Panc1 (cell line): ENCODE data around the gene NOS3. TPM values are rescaled to one million over a fixed set of nuclear protein-coding genes. Genes with fewer than 3 reads are reported as not detected.

Experiments
- ATAC-seq: fragments of 200-7000 bp; cut with Tn5 transposase; 2 replicates; pipeline ENCODE4 v1.9.1; 2020; ENCODE audit warnings: mild to moderate bottlenecking, moderate library complexity
- BruUV-seq: library from RNA; stranded (reverse); fragments of 400-500 nt; replicated peaks from 2 replicates; lab custom pipeline; 2021; lab: Mats Ljungman, UMichigan
- CTCF ChIA-PET: fragments of 300-600 bp; sonication (Branson Sonifier 250); formaldehyde crosslinking; loops from one replicate; lab custom pipeline; 2022; ENCODE audit warnings: antibody characterized with exemption; lab: Charles Lee
- POLR2A ChIA-PET: fragments of 300-600 bp; sonication (Branson Sonifier 250); formaldehyde crosslinking; loops from one replicate; lab custom pipeline; 2022; ENCODE audit warnings: antibody characterized with exemption; lab: Charles Lee
- DNase-seq: peaks from one replicate; pipeline ENCODE4 v3.0.0-alpha.2; 2010; ENCODE audit warnings: low read depth, low spot score
- H3K27ac ChIP-seq: 2 replicates; pipeline ENCODE4 v1.5.1; 2011; ENCODE audit warnings: mild to moderate bottlenecking, low read length, inconsistent platforms
- H3K27me3 ChIP-seq: fragments of 200-500 bp; sonication (Bioruptor generic); 2 replicates; pipeline ENCODE4 v1.6.0; 2014; ENCODE audit warnings: low read length, inconsistent platforms; ENCODE audit not compliant: control insufficient read depth, insufficient read depth
- H3K36me3 ChIP-seq: fragments of 200-500 bp; sonication (Bioruptor generic); 2 replicates; pipeline ENCODE4 v1.5.1; 2014; ENCODE audit warnings: inconsistent platforms, mild to moderate bottlenecking, low read length, moderate library complexity; ENCODE audit not compliant: control insufficient read depth, insufficient read depth
- H3K4me1 ChIP-seq: 2 replicates; pipeline ENCODE4 v1.5.1; 2011; ENCODE audit warnings: inconsistent platforms, mild to moderate bottlenecking, low read length, moderate library complexity; ENCODE audit not compliant: control insufficient read depth, insufficient read depth
- H3K4me3 ChIP-seq, 2 experiments: 2 replicates each; pipeline ENCODE4 v1.5.1; 2011 to 2012; ENCODE audit warnings: low read depth in 2 of 2, low read length in 2 of 2, mild to moderate bottlenecking in 2 of 2, inconsistent platforms in 1 of 2, moderate library complexity in 1 of 2
- H3K9me3 ChIP-seq: fragments of 200-500 bp; sonication (Bioruptor generic); 2 replicates; pipeline ENCODE4 v1.5.1; 2014; ENCODE audit warnings: low read depth, mild to moderate bottlenecking, inconsistent platforms, low read length, moderate library complexity; ENCODE audit not compliant: control insufficient read depth, insufficient read depth
- POLR2AphosphoS5 ChIP-seq: IDR thresholded peaks from 2 replicates; pipeline ENCODE4 v1.6.1; 2012; ENCODE audit warnings: mild to moderate bottlenecking, low read depth, low read length, moderate library complexity
- SIN3A ChIP-seq: IDR thresholded peaks from 2 replicates; pipeline ENCODE4 v1.6.1; 2012; ENCODE audit warnings: low read depth, mild to moderate bottlenecking, low read length, moderate library complexity, borderline replicate concordance; ENCODE audit not compliant: insufficient read depth
- TCF7L2 ChIP-seq: IDR thresholded peaks from 2 replicates; pipeline ENCODE4 v1.6.1; 2011; ENCODE audit warnings: mild to moderate bottlenecking, low read depth, low read length, inconsistent platforms
- in situ Hi-C: cut with HindIII; loops from 2 replicates; pipeline ENCODE4 v1.10.0; 2016; ENCODE audit warnings: low sequenced_read_pairs, low pct_unique_long_range_greater_than_20kb
- intact Hi-C: fragments of 100-400 bp; cut with micrococcal nuclease; formaldehyde crosslinking; loops from one replicate; pipeline ENCODE4 v1.10.0; 2022; ENCODE audit not compliant: unreplicated experiment
- total RNA-seq: library from RNA; stranded (reverse); gene quantifications from one replicate; pipeline ENCODE4 v1.2.1, GENCODE V29; 2021; ENCODE audit not compliant: unreplicated experiment
- TF ChIP-seq, protein P1 (sequence below): fragments of 450-650 bp; IDR thresholded peaks from 2 replicates; pipeline ENCODE4 v1.5.1; 2017; ENCODE audit warnings: mild to moderate bottlenecking
- TF ChIP-seq, protein P2 (sequence below), 2 experiments: IDR thresholded peaks; 2 replicates each; pipeline ENCODE4 v1.6.1; 2011 to 2012; ENCODE audit warnings: low read depth in 2 of 2, control low read depth in 1 of 2, low read length in 1 of 2, mild to moderate bottlenecking in 1 of 2, moderate library complexity in 1 of 2; ENCODE audit not compliant: insufficient read depth in 1 of 2

NOS3 gene
- total RNA-seq, 1 experiment from 2014 or later = 3.1 TPM

DNA sequence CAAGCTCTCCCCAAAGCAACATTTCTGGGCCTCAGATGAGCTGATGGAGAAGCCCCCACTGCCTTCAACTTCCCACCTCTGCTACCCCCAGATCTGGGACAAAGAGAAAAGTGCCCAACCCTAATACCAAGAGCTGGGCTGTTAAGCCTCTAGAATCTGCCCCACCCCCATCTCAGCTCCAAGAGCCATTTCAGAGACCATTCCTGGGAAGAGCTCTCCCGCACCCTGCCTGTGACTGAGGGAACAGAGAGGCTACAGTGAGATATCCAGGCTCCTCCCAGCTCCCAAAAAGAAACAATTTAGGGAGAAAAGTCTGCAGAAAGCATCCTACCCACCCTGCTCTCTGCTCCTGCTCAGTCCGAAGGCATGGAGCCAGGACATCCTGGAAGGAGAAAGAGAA is 10.2 kb upstream of the NOS3 start:
- CTCF ChIA-PET = interaction anchor here (0.6 kb wide), 2 partner anchors 16 to 63 kb away, joined by 3 to 4 read pairs; no protein-coding TSS in a partner anchor
- no peaks in the 10 kb centered on the region for H3K9me3 ChIP-seq
- ATAC-seq = no peak

DNA sequence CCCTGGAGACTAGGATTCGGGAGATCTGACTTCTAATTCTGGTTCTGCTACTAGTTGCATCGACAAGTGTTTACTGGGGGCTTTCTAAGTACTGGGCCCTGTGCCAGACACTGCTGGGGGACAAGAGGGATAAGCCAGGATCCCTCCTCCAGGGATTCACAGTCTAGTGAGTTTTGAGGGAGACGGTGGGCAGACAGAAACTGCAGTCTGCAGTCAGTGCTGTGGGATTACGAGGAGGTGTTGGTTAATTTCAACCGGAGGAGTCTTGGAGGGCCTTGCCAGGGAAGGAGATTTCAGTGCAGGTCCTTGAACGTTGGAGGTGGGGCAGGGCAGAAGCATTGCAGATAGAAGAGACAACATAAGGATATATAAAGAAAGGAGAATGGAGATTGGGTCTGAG is 9.2 kb upstream of the NOS3 start:
- POLR2A ChIA-PET = no interaction called here
- H3K27me3 ChIP-seq = peaks cover 3% of the 10 kb centered on the region; the same call in 1 of the 2 replicates
- no peak overlapping the region for H3K27ac ChIP-seq
- CTCF ChIA-PET = no interaction called here
- H3K36me3 ChIP-seq = no peaks in the 10 kb centered on the region; the same call in 1 of the 2 replicates
- H3K4me3 ChIP-seq = no peak overlapping the region
- no peak for ATAC-seq
- BruUV-seq = no TSS peak
- in situ Hi-C loops = no loop called here
- DNase-seq = no peak
- intact Hi-C loops = no loop called here
- H3K4me1 ChIP-seq = peaks cover 7% of the 10 kb centered on the region; the same call in 1 of the 2 replicates
- TF ChIP-seq, protein P1, sequence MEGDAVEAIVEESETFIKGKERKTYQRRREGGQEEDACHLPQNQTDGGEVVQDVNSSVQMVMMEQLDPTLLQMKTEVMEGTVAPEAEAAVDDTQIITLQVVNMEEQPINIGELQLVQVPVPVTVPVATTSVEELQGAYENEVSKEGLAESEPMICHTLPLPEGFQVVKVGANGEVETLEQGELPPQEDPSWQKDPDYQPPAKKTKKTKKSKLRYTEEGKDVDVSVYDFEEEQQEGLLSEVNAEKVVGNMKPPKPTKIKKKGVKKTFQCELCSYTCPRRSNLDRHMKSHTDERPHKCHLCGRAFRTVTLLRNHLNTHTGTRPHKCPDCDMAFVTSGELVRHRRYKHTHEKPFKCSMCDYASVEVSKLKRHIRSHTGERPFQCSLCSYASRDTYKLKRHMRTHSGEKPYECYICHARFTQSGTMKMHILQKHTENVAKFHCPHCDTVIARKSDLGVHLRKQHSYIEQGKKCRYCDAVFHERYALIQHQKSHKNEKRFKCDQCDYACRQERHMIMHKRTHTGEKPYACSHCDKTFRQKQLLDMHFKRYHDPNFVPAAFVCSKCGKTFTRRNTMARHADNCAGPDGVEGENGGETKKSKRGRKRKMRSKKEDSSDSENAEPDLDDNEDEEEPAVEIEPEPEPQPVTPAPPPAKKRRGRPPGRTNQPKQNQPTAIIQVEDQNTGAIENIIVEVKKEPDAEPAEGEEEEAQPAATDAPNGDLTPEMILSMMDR = no peak
- TF ChIP-seq POLR2AphosphoS5 (no peak), SIN3A (no peak), TCF7L2 (no peak)
- TF ChIP-seq, protein P2, sequence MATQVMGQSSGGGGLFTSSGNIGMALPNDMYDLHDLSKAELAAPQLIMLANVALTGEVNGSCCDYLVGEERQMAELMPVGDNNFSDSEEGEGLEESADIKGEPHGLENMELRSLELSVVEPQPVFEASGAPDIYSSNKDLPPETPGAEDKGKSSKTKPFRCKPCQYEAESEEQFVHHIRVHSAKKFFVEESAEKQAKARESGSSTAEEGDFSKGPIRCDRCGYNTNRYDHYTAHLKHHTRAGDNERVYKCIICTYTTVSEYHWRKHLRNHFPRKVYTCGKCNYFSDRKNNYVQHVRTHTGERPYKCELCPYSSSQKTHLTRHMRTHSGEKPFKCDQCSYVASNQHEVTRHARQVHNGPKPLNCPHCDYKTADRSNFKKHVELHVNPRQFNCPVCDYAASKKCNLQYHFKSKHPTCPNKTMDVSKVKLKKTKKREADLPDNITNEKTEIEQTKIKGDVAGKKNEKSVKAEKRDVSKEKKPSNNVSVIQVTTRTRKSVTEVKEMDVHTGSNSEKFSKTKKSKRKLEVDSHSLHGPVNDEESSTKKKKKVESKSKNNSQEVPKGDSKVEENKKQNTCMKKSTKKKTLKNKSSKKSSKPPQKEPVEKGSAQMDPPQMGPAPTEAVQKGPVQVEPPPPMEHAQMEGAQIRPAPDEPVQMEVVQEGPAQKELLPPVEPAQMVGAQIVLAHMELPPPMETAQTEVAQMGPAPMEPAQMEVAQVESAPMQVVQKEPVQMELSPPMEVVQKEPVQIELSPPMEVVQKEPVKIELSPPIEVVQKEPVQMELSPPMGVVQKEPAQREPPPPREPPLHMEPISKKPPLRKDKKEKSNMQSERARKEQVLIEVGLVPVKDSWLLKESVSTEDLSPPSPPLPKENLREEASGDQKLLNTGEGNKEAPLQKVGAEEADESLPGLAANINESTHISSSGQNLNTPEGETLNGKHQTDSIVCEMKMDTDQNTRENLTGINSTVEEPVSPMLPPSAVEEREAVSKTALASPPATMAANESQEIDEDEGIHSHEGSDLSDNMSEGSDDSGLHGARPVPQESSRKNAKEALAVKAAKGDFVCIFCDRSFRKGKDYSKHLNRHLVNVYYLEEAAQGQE (IDR thresholded peaks at IDR 0.05; ENCODE audit: insufficient read depth in 1 of 2, low read depth in 2 of 2, low read length in 1 of 2) = no peak
- H3K9me3 ChIP-seq = no peaks in the 10 kb centered on the region

More for the DNA sequence above, 10.2 kb upstream of the NOS3 start:
- Histone ChIP-seq H3K27ac (no peak overlapping the region), H3K4me1 (peaks cover 14% of the 10 kb centered on the region), H3K27me3 (peaks cover 3% of the 10 kb centered on the region; the same call in 1 of the 2 replicates), H3K4me3 (no peak overlapping the region), H3K36me3 (no peaks in the 10 kb centered on the region; the same call in 1 of the 2 replicates)
- intact Hi-C loops = no loop called here
- TF ChIP-seq, protein P1 = no peak
- TF ChIP-seq TCF7L2 (no peak), POLR2AphosphoS5 (no peak), SIN3A (no peak)
- TF ChIP-seq, protein P2 (IDR thresholded peaks at IDR 0.05; ENCODE audit: insufficient read depth in 1 of 2, low read depth in 2 of 2, low read length in 1 of 2) = no peak
- POLR2A ChIA-PET = no interaction called here
- no TSS peak for BruUV-seq
- in situ Hi-C loops = no loop called here
- no peak for DNase-seq
